Heart right ventricle (tissue), 16 donors: ENCODE results near the gene OGFR. TPM values are rescaled to one million over a fixed set of nuclear protein-coding genes. Genes with fewer than 3 reads are reported as not detected.
"Not testable (repeated sequence)": the region's sequence is repeated elsewhere in the genome, so short reads cannot be mapped to it uniquely, and the experiment has no call there.

ENCODE experiments used
- ATAC-seq, 8 donors: fragments of 200-7000 bp; cut with Tn5 transposase; one replicate each; pipeline ENCODE4 v1.9.1; 2020; ENCODE audit warnings: mild to moderate bottlenecking in 8 of 8, moderate library complexity in 8 of 8, moderate number of reproducible peaks in 1 of 8
- DNase-seq, 2 donors: peaks; one replicate each; pipeline ENCODE4 v3.0.0-alpha.2; 2020
- H3K27ac ChIP-seq, 10 donors: fragments of 200-600 bp; sonication (generic) in 2 of 10; one replicate each; pipeline versions ENCODE4 v1.5.0 to v1.8.0; 2020 to 2022; ENCODE audit warnings: mild to moderate bottlenecking in 3 of 10
- H3K27me3 ChIP-seq, 7 donors: fragments of 200-600 bp; one replicate each; pipeline ENCODE4 v1.8.0; 2021 to 2022; ENCODE audit warnings: mild to moderate bottlenecking in 2 of 7
- H3K36me3 ChIP-seq, 9 donors: fragments of 200-600 bp; sonication (generic) in 1 of 9; one replicate each; pipeline versions ENCODE4 v1.5.0 to v1.8.0; 2020 to 2022; ENCODE audit warnings: mild to moderate bottlenecking in 2 of 9
- H3K4me1 ChIP-seq, 9 donors: fragments of 200-600 bp; sonication (generic) in 1 of 9; one replicate each; pipeline versions ENCODE4 v1.5.0 to v1.8.0; 2020 to 2022; ENCODE audit warnings: mild to moderate bottlenecking in 4 of 9
- H3K4me3 ChIP-seq, 10 donors: fragments of 200-600 bp; sonication (generic) in 2 of 10; one replicate each; pipeline versions ENCODE4 v1.5.0 to v1.8.0; 2020 to 2022; ENCODE audit warnings: mild to moderate bottlenecking in 7 of 10, moderate library complexity in 2 of 10
- H3K9me3 ChIP-seq, 11 donors: fragments of 200-600 bp in 10 of 11; sonication (generic) in 2 of 11; one replicate each; pipeline versions ENCODE4 v1.5.0 to v1.8.0; 2013 to 2022; ENCODE audit warnings: mild to moderate bottlenecking in 2 of 11, control low read depth in 1 of 11, moderate library complexity in 1 of 11
- CTCF ChIP-seq, 9 donors: fragments of 200-600 bp; sonication (generic) in 2 of 9; IDR thresholded peaks; one replicate each; pipeline versions ENCODE4 v1.5.0 to v1.8.0; 2021 to 2022; ENCODE audit warnings: antibody characterized with exemption in 9 of 9, mild to moderate bottlenecking in 5 of 9, moderate library complexity in 1 of 9
- WGBS, 2 donors: extraction: QIAGEN DNeasy Blood & Tissue Kit; methylation state at CpG; one replicate each; pipeline ENCODE4 v1.1.7; 2013; ENCODE audit warnings: inconsistent platforms in 1 of 2; 5-methylcytosine and 5-hydroxymethylcytosine counted together
- intact Hi-C, 10 donors: fragments of 100-400 bp; cut with DNase I; formaldehyde crosslinking; loops; one replicate each; pipeline versions ENCODE4 v1.11.1 to v1.14.2; 2022
- polyA plus RNA-seq, 2 donors: library from polyadenylated mRNA; stranded (reverse); fragments of 200-250 nt; gene quantifications; one replicate each; pipeline ENCODE4 v1.2.3, GENCODE V29; 2013
- total RNA-seq, 10 donors: library from RNA; stranded (reverse); fragmentation: NEBNext Ultra II Directional in 3 of 10; extraction: Animal tissue kit (Norgen Biotek cat#: 25700) in 3 of 10; gene quantifications; one replicate each; pipeline versions ENCODE4 v1.2.1 to v1.2.4, GENCODE V29; 2021 to 2023
- donor health status: Arrhythmogenic right ventricular cardiomyopathy.
- donor health status: ischemic (EF 13 %, LVEDD 7.1; RV severe dilation, severe dysfunction).
- donor health status: healthy with polysubstance abuse.
- donor health status: DM: no; HTN: yes; CAD: no.
- donor health status: DM: no; HTN: no; CAD: no.
- donor health status: ischemic (EF 25% LVEDD 6.9; RV normal size, moderate dysfunction).
- donor health status: ischemic (EF 25% LVEDD 5.7; RV mildly dilated, moderate dysfunction).
- donor health status: healthy.
- donor health status: DM: yes; HTN: yes; CAD: no.
- donor health status: Ischemic cardiomyopathy.
- donor health status: ischemic (EF 35%, LVEDD 5.7; RV mildly dilated, moderate dysfunction).
- donor health status: nonischemic (EF 11% LVEDD 7.7; RV severe dilation, severe dysfunction).
- donor health status: DM: yes; HTN: yes; CAD: no.
- donor health status: PGD.
- donor health status: ischemic (EF 29% LVEDD 5.4; RV normal size, mild dysfunction).
- donor health status: nonischemic (EF 23%, LVEDD 6.1; RV moderate dilation, normal function).

The OGFR gene
- total and polyA plus RNA-seq, 12 donors: 13.0 to 37.5 (median 17.5) TPM

- TF ChIP-seq CTCF (IDR thresholded peaks at IDR 0.05): no peak
- no peaks in the 10 kb centered on the region for H3K27me3 ChIP-seq
- H3K27ac ChIP-seq: no peak overlapping the region
- no peak overlapping the region for H3K4me3 ChIP-seq
- H3K36me3 ChIP-seq: peaks cover 0 to 57% (median 6%) of the 10 kb centered on the region in 9 donors
- no peaks in the 10 kb centered on the region for H3K4me1 ChIP-seq
- 90 to 93% methylated on average over 22 of the region's 22 CpGs for WGBS, 2 donors
- no peaks in the 10 kb centered on the region for H3K9me3 ChIP-seq
- DNase-seq: no peak
- intact Hi-C loops: no loop called here
- ATAC-seq: no peak
Observed at GRCh38 chr20:62850333-62850974, 45.8 kb downstream of the OGFR start.

- Histone ChIP-seq H3K36me3 (peaks cover 0 to 66% (median 9%) of the 10 kb centered on the region in 9 donors), H3K4me1 (no peaks in the 10 kb centered on the region), H3K27me3 (no peaks in the 10 kb centered on the region), H3K27ac (no peak overlapping the region), H3K9me3 (no peaks in the 10 kb centered on the region), H3K4me3 (no peak overlapping the region)
- intact Hi-C loops: no loop called here
- 94 to 97% methylated on average over 8 of the region's 8 CpGs for WGBS, 2 donors
- ATAC-seq (peak in 1 of 8 donors; percentile 48), DNase-seq (no peak)
- TF ChIP-seq CTCF (IDR thresholded peaks at IDR 0.05): no peak
Observed at GRCh38 chr20:62852196-62852595, 47.6 kb downstream of the OGFR start.

GRCh38 chr20:62852841-62853240 is 48.2 kb downstream of the OGFR start:
- WGBS, 2 donors: 95 to 98% methylated on average over 12 of the region's 12 CpGs

GRCh38 chr20:62853304-62853703 is 48.7 kb downstream of the OGFR start:
- H3K36me3 ChIP-seq: peaks cover 0 to 76% (median 13%) of the 10 kb centered on the region in 9 donors
- H3K27ac ChIP-seq, DNase-seq, H3K4me3 ChIP-seq, H3K4me1 ChIP-seq, H3K27me3 ChIP-seq, intact Hi-C loops, H3K9me3 ChIP-seq, ATAC-seq: not testable (repeated sequence)
- 91 to 93% methylated on average over 6 of the region's 6 CpGs for WGBS, 2 donors

More at GRCh38 chr20:62852841-62853240, 48.2 kb downstream of the OGFR start:
- H3K9me3 ChIP-seq: no peaks in the 10 kb centered on the region
- H3K4me3 ChIP-seq: no peak overlapping the region
- H3K27ac ChIP-seq: no peak overlapping the region
- DNase-seq (no peak), ATAC-seq (no peak)
- no peak for TF ChIP-seq CTCF (IDR thresholded peaks at IDR 0.05)
- no peaks in the 10 kb centered on the region for H3K4me1 ChIP-seq
- no peaks in the 10 kb centered on the region for H3K27me3 ChIP-seq
- H3K36me3 ChIP-seq: peaks cover 0 to 72% (median 13%) of the 10 kb centered on the region in 9 donors
- intact Hi-C loops: no loop called here

- no peak for TF ChIP-seq CTCF (IDR thresholded peaks at IDR 0.05)
- Histone ChIP-seq H3K36me3 (peaks cover 0 to 74% (median 13%) of the 10 kb centered on the region in 9 donors), H3K4me3 (no peak overlapping the region), H3K27ac (no peak overlapping the region), H3K4me1 (peaks cover 0 to 2% (median 0%) of the 10 kb centered on the region in 9 donors), H3K27me3 (no peaks in the 10 kb centered on the region), H3K9me3 (no peaks in the 10 kb centered on the region)
- intact Hi-C loops: no loop called here
- 95 to 98% methylated on average over 13 of the region's 13 CpGs for WGBS, 2 donors
- no peak for ATAC-seq
- no peak for DNase-seq
Observed at GRCh38 chr20:62854121-62854520, 49.5 kb downstream of the OGFR start.
